ENCODE results near the gene DEPDC1B.
"Not testable (repeated sequence)": the region's sequence is repeated elsewhere in the genome, so short reads cannot be mapped to it uniquely, and the experiment has no call there.

DEPDC1B gene

DNA sequence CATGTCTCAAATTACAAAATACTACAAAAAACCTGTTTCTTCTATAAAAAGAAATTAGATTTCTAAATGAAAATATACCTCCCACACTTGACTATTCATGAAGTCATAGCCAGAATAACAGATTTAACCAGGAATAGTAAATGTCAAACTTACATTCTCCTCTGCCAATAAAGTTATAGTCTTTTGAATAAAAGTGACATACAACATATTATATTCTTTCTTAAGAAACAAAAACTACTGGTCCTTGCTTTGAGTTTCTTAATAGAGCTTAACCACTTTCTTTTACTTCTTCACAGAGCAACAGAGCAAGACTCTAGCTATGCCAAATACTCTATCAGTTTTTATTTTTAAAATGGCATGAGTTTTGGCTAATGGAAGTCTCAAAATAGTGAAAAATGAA lies 61.7 kb downstream of the DEPDC1B start:
- no peak for DNase-seq

DNA sequence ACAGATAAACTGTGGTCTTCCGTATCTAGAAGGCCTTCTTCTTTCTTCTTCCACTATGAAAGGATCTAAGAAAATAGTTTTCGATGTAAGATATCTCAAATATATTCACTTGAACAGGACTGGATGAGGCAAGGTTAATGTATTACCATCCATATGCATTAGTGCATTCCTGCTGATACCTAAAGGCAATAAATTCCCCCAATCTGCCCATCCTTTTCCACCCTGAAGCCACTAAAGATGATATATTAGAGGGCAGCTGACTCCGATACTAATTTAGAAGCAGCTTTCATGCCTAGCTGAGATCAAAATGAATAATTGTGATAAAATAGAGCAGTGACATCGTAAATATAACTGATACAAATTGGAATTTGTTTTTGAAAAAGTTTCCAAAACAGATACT lies 63.3 kb downstream of the DEPDC1B start:
- no peak for DNase-seq

DNA sequence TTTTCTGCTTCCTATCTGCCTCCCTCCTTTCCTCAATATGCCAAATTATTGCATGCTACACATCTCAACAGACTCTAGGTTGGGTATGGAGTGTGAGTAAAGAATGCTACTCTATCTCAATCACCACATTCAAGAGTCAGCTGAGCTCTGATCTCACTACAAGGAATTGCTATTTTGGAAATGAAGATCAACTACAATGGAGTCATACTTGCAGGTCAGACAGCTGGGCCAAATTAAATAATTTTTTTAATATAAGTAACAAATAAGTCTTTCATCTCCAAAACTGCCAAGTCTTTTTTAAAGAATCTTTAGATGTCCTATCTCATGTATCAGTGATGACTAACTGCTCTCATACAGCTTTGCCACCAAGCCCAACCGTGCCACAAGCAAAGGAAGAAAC lies 64.0 kb downstream of the DEPDC1B start:
- DNase-seq, result no peak

DNA sequence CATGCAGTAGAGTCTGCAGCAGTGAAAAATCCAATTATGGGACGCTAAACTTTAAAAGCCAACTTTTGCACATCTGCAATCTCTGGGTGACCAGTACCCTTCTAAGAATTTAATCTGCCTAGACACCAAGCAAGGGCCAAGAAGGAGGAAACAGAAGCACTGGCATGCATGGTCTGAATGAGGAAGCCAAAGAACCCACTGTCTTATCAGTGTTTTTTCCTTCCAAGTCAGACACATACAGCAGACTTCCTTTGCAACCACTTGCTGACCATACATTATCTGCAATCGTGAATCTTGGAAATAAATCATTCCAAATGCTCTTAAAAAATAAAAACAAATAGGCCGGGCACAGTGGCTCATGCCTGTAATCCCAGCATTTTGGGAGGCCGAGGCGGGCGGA lies 65.9 kb downstream of the DEPDC1B start:
- no peak for DNase-seq

DNA sequence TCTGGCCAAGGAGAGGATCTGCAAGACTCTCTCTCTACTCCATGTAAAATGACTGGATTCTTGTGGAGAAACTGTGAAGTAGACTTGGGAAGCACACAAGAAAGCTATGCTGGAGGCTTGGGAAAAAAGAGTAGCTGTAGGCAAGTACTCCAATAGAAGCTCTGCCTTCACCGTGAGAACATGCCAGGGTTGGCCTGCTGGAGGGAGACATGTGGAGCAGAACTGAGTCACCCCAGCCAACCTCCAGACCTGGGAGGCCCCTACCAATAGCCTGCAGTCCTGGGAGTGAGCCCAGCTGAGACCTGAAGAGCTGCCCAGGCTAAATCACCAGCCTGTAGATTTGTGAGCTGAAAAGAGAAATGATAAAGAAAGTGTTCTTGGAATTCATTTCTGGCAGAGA lies 66.6 kb downstream of the DEPDC1B start:
- peak; percentile 80 for DNase-seq

DNA sequence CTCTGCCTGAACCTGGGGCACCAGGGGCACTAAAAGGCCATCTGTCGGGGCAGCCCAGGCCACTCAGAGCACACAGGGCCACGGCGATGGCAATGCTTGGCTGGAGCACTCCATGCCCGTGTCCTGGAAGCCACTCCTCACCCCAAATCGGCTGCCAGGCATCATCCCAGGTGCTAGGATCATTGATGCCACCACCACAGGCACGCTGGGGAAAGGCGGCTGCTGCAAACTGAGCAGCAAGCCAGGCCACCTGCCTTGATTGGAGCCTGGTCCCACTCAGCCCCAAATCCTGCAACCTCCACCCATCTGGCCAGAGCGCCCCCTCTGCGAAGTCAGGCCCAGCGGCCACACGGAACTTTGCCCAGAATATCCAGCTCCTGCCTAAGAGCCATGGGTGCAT lies 67.8 kb downstream of the DEPDC1B start:
- no peak for DNase-seq

DNA sequence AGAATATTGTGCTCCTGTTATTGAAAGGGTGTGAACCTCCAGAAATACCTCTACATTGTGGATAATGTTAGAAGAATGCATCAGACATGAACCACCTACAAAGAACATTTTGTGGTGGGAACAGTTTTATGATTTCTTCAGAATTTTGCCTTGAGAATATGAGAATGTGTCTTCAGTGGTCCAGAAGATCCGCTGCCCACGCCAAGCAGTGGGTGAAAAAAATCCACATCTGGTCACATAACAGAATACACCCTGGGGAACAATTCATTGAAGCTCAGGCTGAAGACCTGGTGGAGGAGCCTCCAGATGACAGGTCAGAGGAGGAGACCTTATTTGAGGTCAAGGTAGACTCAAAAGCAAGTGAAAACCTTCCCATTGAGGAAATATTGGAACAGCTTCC lies 69.1 kb downstream of the DEPDC1B start:
- no peak for DNase-seq

DNA sequence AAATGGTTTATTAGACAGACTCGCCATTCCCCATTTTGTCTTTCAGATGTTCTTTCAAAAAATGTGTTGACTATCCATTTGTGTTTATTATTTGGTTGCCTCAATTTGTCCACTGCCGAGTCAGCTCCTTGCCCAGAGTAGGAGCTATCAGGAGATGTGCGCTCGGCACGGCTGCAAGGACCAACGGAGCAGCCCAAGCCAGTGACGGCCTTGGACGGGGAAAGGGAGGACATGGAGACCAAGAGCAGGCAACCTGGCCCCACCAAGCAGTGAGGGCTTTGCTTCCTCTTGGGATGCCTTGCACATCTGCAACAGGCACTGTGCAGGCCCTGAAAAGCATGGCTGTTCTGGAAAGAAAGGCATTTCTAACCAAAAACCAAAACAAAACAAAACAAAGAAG lies 69.8 kb downstream of the DEPDC1B start:
- DNase-seq, result no peak

DNA sequence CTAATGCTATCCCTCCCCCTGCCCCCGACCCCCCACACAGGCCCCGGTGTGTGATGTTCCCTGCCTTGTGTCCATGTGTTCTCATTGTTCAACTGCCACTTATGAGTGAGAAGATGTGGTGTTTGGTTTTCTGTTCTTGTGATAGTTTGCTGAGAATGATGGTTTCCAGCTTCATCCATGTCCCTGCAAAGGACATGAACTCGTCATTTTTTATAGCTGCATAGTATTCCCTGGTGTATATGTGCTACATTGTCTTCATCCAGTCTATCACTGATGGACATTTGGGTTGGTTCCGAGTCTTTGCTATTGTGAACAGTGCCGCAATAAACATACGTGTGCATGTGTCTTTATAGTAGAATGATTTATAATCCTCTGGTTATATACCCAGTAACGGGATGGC lies 75.1 kb downstream of the DEPDC1B start:
- not testable (repeated sequence) for DNase-seq

DNA sequence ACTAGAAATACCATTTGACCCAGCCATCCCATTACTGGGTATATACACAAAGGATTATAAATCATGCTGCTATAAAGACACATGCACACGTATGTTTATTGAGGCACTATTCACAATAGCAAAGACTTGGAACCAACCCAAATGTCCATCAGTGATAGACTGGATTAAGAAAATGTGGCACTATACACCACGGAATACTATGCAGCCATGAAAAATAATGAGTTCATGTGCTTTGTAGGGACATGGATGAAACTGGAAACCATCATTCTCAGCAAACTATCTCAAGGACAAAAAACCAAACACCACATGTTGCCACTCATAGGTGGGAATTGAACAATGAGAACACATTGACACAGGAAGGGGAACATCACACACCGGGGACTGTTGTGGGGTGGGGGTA lies 79.2 kb downstream of the DEPDC1B start:
- not testable (repeated sequence) for DNase-seq

DNA sequence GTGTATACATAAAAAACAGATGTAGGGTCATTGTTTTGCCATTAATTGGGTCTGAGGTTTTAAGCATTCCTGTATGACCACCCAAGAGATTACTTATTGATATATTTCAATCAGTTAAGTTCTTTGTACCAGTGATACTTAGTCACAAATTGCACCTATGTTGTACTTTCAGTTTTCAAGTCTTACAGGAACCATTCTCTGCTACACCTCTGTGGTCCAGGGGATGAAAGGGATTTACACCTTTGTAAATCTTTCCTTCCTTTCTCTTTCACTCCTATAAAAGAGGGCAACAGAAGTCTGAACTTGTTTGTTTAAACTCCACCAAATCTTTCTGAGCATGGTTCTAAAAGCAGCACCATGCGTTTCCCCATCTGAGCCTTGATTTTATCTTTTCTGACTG lies 86.1 kb downstream of the DEPDC1B start:
- no peak for DNase-seq

DNA sequence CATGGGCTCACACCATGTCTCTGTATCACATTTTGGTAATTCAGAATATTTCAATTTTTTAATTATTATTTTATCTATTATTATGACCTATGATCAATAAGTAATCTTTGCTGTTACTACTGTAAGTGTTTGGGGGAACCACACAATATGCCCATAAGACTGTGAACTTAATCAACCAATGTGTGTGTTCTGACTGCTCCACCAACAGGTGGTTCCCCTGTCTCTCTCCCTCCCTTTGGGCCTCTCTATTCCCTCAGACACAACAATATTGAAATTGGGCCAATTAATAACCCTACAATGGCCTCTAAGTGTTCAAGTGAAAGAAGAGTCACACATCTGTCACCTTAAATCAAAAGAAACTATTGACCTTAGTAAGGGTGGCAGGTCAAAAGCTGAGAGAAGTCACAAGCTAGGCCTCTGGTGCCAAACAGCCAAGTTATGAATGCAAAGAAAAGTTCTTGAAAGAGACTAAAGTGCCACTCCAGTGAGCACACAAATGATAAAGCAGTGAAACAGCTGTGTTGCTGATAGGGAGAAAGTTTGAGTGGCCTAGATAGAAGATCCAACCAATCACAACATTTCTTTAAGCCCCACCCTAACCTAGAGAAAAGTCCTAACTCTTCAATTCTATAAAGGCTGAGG lies 88.7 kb downstream of the DEPDC1B start:
- no peak for DNase-seq

DNA sequence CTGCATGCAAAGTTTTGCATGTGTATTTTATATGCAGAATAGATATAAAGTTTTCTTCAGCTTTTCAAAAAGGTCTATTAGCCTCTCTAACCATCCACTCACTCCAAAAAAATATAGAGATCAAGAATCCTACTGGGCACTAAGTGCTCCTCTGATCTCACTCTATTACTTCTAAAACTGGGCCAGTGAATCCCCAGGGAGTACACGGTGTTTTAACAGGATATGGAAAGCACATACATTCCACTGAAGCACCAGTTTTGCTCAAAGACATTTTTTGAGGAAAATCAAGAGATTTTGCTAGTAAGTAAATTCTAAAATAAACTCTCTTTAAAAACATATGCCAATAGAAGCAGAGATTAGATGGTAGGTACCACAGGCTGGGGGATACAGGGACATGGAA lies 95.2 kb downstream of the DEPDC1B start:
- DNase-seq, result peak; percentile 48

DNA sequence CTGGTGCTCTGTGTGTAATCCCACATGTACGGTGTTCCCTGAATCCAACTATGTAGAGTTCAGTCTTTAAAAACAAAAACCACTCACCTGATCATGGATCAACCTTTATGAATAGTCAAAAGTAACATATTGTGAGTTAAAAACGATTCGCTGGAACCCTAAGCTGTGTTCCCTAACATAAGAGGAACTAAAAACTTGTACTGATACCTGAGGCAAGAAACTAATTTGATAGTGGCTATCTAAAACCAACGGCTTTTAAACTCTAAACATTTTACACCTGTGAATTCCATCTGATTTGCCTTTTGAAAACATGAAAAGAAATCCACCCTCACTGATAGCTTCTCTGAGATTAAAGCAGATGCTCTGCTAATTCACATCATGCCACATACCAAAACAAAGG lies 101.5 kb downstream of the DEPDC1B start:
- no peak for DNase-seq

DNA sequence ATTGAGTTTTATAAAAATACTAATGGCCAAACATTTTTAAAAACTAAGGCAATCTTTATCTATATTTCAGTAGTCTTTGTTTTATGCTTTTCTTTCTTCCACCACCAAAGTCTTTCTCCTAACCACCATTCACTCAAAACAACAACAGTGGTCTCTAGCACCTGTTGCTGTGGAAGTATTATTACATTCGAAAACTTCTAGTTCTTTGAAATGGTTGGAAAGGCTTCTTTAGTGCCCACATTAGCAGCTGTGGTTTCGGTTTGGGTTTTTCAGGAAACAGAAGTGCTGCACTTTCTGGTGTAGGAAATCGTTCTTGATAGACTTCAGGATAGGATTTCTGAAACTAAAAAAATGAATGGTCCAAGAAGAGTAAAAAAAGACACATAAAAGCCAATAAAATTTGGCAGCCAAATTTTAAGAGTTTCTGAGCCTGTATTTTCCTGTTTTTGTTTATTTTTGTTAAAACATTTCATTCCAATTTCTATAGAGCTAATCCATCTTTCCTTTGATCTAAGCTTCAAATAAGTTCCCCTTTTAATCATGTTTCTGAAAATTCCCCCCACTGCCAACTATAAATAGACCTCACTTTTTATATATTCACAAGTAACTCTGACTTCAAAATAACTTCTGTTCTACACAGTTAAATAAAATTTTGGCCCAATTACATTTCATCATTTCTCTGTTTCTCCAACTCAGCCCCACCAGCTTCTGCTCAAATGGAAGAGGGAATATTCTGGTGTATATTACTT lies 102.2 kb downstream of the DEPDC1B start:
- DNase-seq, result no peak

DNA sequence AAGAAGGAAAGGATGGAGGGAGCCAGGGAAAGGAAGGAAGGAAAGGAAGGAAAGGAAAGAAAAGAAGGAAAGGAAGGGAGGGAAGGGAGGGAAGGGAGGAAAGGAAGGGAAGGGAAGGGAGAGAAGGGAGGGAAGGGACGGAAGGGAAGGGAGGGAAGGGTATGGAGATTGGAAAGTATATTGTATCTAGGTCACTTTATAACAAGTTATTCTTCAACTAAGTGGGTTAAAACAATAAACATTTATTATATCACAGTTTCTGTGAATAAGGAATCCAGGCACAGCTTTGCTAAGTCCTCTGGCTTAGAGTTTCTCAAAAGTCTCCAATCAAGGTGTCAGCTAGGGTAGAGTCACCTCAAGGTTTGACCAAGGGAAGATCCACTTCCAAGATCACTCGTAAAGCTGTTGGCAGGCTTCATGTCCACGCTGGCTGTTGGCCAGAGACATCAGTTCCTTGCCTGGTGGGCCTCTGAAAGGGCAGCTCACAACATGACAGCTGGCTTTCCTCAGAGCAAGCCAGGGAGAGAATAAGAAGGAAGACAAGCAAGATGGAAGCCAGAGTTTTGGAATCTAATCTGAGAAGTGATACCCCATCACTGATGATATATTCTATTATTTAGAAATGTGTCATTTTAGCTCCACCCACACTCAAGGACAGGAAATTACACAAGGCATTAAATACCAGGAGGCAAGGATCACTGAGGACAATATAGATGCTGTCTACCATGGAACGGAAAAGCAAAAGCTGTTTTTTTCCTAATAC lies 105.1 kb downstream of the DEPDC1B start:
- no peak for DNase-seq

DNA sequence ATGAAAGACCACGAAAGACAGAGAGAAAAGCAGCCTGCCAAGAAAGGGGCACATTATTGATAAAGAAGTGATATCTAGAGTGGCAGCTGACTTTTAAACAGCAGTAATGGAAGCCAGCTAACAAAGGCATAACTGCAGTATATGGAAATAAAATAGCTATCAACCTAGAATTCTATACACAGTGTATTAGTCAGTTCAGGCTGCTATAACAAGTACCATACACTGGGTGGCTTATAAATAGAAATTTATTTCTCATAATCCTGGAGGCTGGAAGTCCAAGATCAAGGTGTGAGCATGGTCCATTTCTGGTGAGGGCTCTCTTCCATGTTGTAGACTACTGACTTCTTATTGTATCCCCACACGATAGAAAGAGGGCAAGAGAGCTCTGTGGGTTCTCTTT lies 109.8 kb downstream of the DEPDC1B start:
- no peak for DNase-seq

DNA sequence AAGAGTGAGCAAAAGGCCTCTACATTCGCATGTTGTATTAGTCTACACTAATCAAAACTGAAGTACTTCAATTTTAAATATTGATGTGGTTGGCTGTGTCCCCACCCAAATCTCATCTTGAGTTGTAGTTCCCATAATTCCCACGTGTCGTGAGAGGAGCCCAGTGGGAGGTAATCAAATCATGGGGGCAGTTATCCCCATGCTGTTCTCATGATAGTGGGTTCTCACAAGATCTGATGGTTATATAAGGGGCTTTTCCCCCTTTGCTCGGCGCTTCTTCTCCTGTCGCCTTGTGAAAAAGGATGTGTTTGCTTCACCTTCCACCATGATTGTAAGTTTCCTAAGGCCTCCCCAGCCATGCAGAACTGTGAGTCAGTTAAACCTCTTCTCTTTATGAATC lies 112.7 kb downstream of the DEPDC1B start:
- DNase-seq, result not testable (repeated sequence)

DNA sequence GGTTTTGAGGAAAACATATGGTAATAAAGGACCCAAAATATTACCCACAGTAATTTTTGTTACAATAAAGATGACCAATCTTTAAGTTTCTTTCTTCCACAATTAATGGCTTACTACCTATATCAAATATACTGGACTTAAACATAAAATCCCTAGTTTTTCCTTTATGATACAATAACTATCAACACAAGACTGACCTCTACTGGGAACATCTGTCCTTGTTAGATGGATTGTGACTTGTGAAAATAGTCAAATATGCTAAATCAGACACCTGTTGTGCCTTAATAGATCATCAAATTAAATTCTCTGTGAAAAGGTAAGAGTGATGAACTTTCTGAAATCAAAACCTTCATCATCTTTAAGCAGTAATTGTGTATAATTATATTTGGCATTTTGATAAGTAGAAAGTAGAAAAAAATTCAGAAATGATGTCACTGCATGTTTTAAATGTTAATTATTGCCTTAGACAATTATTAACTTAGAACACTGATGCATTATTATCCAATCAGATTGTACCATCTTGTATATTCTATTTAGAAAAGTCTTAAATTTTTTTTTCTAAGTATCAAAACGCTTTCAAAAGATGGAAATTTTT lies 113.6 kb downstream of the DEPDC1B start:
- peak; percentile 47 for DNase-seq

DNA sequence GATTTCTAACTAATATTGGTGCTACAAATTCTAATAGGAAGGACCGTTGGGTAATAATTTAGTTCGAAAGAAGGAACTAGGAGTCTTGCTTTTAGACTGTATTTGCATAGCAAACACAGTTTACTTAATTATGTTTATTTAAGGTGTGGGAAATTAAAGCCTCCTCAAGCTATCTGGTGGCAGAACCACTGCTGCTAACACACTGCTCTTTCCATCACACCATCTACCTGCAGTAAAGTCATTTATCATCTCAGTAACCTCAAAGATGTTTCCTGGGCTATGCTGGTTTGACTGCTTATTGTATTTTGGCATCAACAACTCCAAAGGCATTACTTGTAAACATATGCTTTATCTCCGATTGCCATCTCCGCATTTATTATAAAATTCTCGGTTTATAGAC lies 114.3 kb downstream of the DEPDC1B start:
- no peak for DNase-seq

DNA sequence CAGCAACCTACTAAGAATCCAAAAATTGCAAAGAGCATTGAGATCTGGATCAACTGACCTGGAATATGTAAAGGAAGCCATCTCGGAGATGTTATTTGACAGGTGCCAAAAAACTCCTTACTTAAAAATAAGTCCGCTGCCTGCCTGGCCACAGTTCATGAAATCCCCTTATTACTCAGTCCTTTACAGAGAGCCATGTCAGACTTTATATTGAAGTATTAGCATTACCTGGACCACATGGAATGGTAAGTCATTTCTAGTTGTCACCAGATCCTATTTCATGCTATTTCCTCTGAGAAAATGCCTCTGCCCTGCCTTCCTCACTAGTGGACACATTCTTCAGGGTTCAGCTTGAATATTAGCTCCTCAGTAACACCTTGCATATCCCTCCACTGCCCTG lies 115.7 kb downstream of the DEPDC1B start:
- no peak for DNase-seq

DNA sequence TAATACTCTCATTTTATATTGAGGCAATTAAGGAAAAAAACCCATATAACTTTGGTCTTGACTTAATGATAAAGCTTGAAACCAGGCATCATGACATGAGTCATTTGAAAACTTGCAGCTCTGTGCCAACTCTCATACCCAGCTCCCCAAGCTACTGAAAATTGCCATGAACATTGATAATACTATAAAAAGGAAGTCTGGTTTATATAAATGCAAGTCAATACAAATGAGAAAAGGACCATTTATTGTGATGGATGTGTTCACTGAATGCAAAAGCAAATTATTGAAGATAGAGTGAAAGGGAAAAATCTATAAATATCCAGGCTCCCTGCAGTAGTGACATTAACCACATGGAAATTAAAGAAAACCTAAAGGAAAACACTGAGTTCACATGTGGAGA lies 116.3 kb downstream of the DEPDC1B start:
- no peak for DNase-seq

DNA sequence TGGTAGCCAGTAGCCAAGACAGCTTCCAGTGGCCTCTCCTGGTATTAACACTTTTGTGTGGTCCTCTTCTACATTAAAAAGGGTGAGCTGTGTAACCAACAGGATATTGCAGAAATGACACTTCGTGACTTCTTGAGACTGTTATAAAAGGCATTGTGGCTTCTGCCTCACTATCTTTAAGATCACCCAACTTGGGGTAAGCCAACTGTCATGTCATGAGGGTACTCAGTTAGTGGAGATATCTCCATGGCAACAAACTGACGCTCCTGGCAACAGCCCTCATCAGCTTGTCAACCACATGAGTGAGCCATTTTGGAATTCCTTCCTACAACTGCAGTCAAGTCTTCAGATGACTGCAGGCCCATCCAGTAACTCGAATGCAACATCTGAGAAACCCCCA lies 121.7 kb downstream of the DEPDC1B start:
- no peak for DNase-seq

DNA sequence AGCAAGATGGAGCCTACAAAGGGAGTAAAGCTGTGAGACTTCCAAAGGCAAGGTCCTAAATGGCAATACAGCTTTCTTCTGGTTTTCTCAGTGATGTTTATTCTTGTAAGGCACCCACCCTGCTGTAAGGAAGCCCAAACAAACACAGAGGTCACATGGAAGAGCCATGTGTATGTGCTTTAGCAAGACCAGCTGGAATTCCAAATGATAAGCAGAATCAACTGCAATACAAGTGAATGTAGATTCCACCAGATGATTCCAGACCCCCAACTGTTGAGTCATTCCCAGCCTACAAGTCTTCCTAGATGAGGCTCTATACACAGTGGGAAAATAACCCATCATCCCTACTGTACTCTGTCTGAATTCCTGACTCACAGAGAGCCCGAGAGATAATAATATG lies 122.8 kb downstream of the DEPDC1B start:
- DNase-seq, result peak; percentile 35
